Skin of body (tissue), 2 donors: ENCODE data around the gene RFTN1. TPM values are rescaled to one million over a fixed set of nuclear protein-coding genes. Genes with fewer than 3 reads are reported as not detected.

ENCODE experiments used
- DNase-seq: peaks from one replicate; lab custom pipeline; 2025; lab: John Stamatoyannopoulos, UW
- total RNA-seq: library from RNA; depleted of rRNA; stranded (reverse); fragments of >200 nt; gene quantifications from one replicate; pipeline ENCODE4 v1.2.3, GENCODE V29; 2014

The RFTN1 gene
- total RNA-seq, 1 donor from 2014 or later = 25.3 TPM

- no peak for DNase-seq
Measured at GRCh38 chr3:16468002-16468335, 45.5 kb downstream of the RFTN1 start.

DNA sequence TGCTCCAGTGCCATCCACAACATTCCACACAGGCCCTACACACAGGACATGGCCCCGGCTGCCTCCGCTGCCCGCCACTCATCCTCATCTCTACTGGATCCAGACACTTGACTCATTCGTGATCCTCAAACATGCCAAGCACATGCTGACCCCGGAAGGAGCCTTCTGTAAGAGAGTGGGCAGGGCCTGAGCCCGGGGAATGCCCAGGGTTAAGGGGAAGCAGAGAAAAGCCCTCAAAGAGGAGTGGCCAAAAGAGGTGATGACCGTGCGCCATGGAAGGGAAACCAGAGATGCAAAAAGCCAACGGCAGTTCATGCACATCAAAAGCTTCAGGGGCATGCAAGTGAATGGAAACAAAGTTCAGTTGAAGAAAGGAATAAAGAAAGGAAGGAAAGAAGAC lies 46.1 kb downstream of the RFTN1 start:
- DNase-seq = no peak

GRCh38 chr3:16466822-16467221 lies 46.7 kb downstream of the RFTN1 start:
- DNase-seq = no peak

DNA sequence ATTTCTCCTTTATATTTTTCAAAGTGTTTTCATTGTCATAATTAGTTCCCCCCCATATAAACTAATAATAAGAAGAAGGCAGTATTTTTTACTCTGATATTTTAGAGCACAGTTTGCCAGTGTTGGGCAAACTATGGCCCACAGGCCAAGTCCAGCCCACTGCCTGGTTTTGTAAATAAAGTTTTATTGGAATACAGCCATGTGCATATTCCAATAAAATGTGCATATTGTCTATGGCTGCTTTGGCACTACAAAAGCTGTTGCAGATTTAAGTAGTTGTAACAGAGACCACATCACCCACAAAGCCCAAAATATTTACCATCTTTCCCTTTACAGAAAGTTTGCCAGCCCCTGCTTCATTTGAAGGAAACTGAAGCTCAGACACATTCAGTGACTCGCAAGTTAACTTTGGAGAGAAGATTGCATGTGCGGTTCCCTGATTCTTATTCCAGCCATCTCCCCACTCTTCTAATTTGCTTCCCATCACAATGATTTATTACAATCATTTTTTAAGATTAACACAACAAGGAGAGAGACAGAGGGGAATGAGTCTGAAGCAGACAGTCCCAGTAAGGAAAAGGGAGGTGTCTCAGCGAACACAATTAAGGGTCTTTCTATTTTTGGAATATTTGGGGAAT lies 48.9 kb downstream of the RFTN1 start:
- no peak for DNase-seq

GRCh38 chr3:16463914-16464313 lies 49.6 kb downstream of the RFTN1 start:
- DNase-seq = no peak

DNA sequence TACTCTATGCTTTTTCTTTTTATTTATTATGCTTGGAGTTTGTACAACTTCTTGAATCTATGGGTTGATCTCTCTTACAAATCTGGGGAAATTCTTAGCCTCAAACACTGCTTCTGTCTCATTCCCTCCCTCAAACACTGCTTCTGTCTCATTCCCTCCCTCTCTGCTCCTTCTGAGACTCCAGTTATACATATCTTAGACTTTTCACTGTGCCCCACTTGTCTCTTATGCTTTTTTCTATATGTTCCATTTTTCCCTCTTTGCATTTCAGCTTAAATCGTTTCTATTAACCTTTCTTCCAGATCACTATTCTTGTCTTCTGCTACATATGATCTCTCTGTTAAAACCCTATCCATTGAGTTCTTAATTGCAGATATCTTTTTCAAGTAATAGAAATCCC lies 50.4 kb downstream of the RFTN1 start:
- DNase-seq = no peak

- no peak for DNase-seq
Measured at GRCh38 chr3:16462679-16463078, 50.8 kb downstream of the RFTN1 start.

DNA sequence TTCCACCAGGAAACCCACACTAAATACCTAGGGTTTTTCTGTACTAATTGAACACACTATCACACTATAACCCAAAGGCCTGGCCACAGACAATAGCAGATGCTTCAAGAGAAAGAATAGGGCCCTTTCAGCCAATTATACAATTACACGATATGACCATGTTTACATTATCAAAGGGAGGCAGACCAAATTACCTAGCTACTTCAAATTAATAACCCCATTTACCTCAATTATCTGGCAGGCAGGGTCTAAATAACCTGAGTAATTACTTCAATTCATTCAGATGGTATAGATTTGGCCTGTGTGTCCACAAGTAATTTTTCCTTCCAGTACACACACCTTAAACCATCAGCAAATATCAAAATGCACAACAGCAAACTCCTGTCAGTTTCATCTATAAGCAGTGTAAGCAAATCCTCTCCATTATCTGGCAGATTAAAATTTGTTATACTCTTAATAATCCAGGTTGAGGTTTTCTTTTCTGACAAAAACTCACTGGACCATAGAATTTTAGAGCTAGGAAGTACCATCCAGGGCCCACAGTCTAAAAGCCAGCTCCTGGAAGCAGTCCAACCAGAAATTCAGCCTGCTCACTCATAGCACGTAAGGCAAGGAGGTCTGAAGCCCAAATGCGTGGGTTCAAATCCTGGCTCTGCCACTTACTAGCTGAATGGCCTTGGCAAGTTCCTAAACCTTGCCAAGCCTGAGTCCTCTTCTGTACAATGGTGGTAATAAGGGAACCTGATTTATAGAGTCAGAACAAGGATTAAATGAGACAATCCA lies 51.8 kb downstream of the RFTN1 start:
- DNase-seq = no peak

GRCh38 chr3:16460886-16461285 lies 52.6 kb downstream of the RFTN1 start:
- no peak for DNase-seq

DNA sequence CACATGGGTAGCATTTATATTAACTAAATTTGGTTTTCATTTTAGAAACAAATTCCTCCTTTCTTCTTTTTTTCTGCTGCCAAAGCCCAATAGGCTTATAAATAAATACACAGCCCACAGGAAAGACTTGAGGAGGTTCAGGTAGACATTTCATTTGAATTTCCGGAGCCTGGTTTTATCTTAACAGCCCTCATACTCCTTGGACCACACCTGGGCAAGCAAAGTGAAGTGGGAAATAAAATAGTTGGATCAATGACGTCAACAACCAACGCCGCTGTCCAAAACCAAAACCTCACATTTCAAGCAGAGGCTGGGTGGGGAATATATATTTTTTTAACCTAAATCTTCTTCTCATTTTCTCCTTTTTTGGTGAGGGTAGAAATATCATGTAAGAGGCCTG lies 53.2 kb downstream of the RFTN1 start:
- no peak for DNase-seq

GRCh38 chr3:16456784-16457415 lies 56.6 kb downstream of the RFTN1 start:
- DNase-seq = no peak

GRCh38 chr3:16455966-16456365 lies 57.5 kb downstream of the RFTN1 start:
- no peak for DNase-seq

DNA sequence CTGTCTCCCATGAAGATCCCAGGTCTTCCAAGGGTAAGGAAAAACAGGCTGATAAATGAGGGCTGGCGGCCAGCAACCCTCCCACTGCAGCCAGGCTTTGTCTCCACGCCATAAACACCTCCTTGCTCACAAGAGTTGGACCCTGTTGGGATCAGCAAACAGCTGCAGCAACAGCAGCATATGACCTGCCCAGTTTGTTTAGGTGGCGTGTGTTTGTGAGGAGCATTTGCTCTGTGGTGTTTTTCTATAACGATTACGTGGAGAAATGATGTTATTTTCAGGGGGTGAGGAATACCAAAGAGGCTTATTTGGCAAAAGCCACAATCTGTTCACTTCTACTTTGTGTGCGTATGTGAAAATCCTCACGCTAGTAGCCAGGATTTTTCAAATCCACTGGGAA lies 58.5 kb downstream of the RFTN1 start:
- DNase-seq = no peak

- no peak for DNase-seq
Measured at GRCh38 chr3:16452261-16452660, 61.2 kb downstream of the RFTN1 start.

DNA sequence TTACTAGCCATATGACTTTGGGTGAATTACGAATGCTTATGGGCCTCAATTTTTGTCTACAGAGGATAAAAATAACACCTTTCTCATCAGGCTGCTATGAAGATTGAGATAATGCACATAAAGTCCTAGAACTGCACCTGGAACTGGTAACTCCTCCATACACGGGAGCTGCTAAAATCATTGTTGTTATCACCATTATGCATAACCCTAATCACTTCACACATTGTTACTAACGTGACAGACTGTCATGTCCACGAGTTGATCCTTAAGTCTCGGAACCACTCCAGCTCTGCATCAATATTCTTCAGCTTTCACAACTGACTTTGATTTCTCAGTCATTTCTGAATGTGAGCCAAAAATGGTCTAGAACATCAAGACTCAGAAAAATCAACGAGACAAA lies 64.1 kb downstream of the RFTN1 start:
- DNase-seq = no peak

GRCh38 chr3:16448639-16449070 lies 64.8 kb downstream of the RFTN1 start:
- peak; percentile 47 for DNase-seq

DNA sequence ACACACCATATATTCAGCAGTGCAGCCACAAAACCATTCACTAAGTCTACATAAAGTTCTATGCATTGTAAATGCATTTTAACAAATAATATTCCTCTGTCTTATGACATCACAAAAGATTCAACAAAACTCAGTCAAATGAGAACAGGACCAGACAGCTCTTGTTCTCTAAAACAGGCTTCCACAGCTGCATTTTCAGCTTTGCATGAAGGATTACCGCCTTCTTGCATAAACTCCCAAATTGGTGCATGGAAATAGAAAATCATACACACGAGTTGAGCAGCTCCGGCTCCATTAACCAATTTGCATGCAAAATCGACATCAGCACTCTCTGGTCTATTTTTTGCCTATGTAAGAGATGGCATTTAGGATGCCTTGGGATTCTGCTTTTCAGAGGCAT lies 66.4 kb downstream of the RFTN1 start:
- DNase-seq = no peak

GRCh38 chr3:16444344-16444743 lies 69.2 kb downstream of the RFTN1 start:
- DNase-seq = no peak

DNA sequence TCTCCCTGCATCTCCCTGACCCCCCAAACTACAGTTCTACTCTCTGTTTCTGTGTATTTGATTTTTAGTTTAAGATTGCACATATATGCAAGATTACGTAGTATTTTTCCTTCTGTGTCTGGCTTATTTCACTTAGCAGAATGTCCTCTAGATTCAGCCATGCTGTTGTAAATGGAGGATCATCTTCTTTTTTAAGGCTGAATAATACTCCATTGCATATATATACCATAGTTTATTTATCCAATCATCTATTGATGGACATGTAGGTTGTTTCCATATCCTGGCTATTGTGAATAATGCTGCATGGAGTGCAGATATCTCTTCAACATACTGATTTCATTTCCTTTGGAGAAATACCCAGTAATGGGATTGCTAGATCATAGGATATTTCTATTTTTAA lies 70.8 kb downstream of the RFTN1 start:
- DNase-seq = no peak

- DNase-seq = no peak
Measured at GRCh38 chr3:16441371-16441875, 72.1 kb downstream of the RFTN1 start.

DNA sequence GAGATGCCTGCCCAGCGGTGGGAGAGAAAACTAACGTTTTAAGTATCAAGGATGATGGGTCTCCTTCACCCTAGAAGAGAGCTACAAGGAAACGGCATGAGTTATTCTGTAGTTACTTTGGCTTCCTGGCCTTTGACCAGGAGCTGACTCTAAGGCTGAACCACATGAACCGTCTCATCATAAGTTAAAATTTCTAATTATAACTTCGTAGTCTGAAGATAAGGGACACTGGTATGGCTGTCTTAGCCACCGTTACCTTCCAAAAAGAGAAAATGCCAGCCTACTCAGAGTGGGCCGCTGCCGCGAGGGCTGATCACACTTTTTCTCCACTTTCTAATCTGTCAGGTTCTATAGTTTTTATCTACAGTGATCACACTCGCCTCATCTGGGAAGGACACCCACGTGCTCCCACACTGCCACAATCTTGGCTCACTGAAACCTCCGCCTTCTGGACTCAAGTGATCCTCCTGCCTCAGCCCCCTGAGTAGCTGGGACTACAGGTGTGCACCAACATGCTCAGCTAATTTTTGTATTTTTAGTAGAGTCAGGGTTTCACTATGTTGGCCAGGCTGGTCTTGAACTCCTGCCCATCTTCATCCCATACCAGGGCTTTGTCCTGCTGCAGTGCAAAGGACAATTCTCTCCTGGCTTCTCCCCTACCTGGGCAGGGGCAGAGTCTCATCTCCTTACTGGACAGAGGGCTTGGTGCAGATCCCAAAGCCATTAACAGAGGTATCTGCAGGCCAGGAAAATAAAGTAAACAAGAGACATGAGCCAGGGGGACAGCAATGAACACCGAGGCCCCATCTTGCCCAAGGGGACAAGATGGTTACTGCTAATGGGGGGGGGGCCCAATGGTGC lies 73.4 kb downstream of the RFTN1 start:
- no peak for DNase-seq
